Measurements from ENCODE around the gene DOCK3. TPM values are rescaled to one million over a fixed set of nuclear protein-coding genes. Genes with fewer than 3 reads are reported as not detected.

Gene DOCK3
- total RNA-seq, 1 experiment from 2014 or later = 0.15 TPM

- BruUV-seq (replicated peaks) = no TSS peak
- H3K79me2 ChIP-seq (ENCODE audit: low read length) = no peaks in the 10 kb centered on the region
- H4K20me1 ChIP-seq (ENCODE audit: low read length) = no peaks in the 10 kb centered on the region
- H3K9ac ChIP-seq (ENCODE audit: low read length) = no peak overlapping the region
- no peak overlapping the region for H3K4me2 ChIP-seq (ENCODE audit: low read length)
- H3K27ac ChIP-seq (ENCODE audit: low read length) = no peak overlapping the region
- TF ChIP-seq EZH2phosphoT487 (IDR thresholded peaks at IDR 0.05; ENCODE audit: borderline replicate concordance, low read length) = no peak
- TF ChIP-seq EZH2 (IDR thresholded peaks at IDR 0.05; ENCODE audit: low read length, unreplicated experiment) = no peak
- no peak for TF ChIP-seq CTCF (conservative IDR thresholded peaks at IDR 0.05; ENCODE audit: low read depth, low read length)
- no peak for DNase-seq
- ChIA-PET POLR2A (ENCODE audit: unreplicated experiment) (no interaction called here), CTCF (no interaction called here)
- peaks cover 9% of the 10 kb centered on the region for H3K27me3 ChIP-seq (ENCODE audit: low read length)
- no peak overlapping the region for H2AFZ ChIP-seq (ENCODE audit: low read length)
- H3K4me1 ChIP-seq (ENCODE audit: insufficient read depth, low read length) = no peaks in the 10 kb centered on the region
- no peak overlapping the region for H3K4me3 ChIP-seq (ENCODE audit: low read length)
- H3K36me3 ChIP-seq (ENCODE audit: low read depth, low read length) = no peaks in the 10 kb centered on the region
- no peak for ATAC-seq
- no peaks in the 10 kb centered on the region for H3K9me2 ChIP-seq (replicated peaks; ENCODE audit: low read length)
- no peaks in the 10 kb centered on the region for H3F3A ChIP-seq (ENCODE audit: low read length, unreplicated experiment)
- H3K9me3 ChIP-seq (ENCODE audit: low read length) = no peaks in the 10 kb centered on the region
- intact Hi-C loops (cut with micrococcal nuclease) = loop anchor here (5.0 kb wide), 2 partner anchors 567 to 697 kb away; no protein-coding TSS in a partner anchor
Measured at GRCh38 chr3:51374456-51374855, 699.7 kb downstream of the DOCK3 start.

GRCh38 chr3:51375136-51375535 lies 700.4 kb downstream of the DOCK3 start:
- Histone ChIP-seq H3K27me3 (ENCODE audit: low read length) (peaks cover 2% of the 10 kb centered on the region; the same call in 1 of the 2 replicates), H3K79me2 (ENCODE audit: low read length) (no peaks in the 10 kb centered on the region), H3K4me3 (ENCODE audit: low read length) (no peak overlapping the region), H3K9me3 (ENCODE audit: low read length) (no peaks in the 10 kb centered on the region), H4K20me1 (ENCODE audit: low read length) (no peaks in the 10 kb centered on the region), H3K9ac (ENCODE audit: low read length) (no peak overlapping the region), H3K9me2 (replicated peaks; ENCODE audit: low read length) (no peaks in the 10 kb centered on the region), H3K36me3 (ENCODE audit: low read depth, low read length) (no peaks in the 10 kb centered on the region), H2AFZ (ENCODE audit: low read length) (no peak overlapping the region), H3K27ac (ENCODE audit: low read length) (no peak overlapping the region), H3K4me1 (ENCODE audit: insufficient read depth, low read length) (no peaks in the 10 kb centered on the region), H3F3A (ENCODE audit: low read length, unreplicated experiment) (no peaks in the 10 kb centered on the region), H3K4me2 (ENCODE audit: low read length) (no peak overlapping the region)
- ATAC-seq (no peak), DNase-seq (no peak)
- POLR2A ChIA-PET (ENCODE audit: unreplicated experiment) = no interaction called here
- TF ChIP-seq CTCF (conservative IDR thresholded peaks at IDR 0.05; ENCODE audit: low read depth, low read length) = no peak
- no peak for TF ChIP-seq EZH2phosphoT487 (IDR thresholded peaks at IDR 0.05; ENCODE audit: borderline replicate concordance, low read length)
- TF ChIP-seq EZH2 (IDR thresholded peaks at IDR 0.05; ENCODE audit: low read length, unreplicated experiment) = no peak
- CTCF ChIA-PET = no interaction called here
- intact Hi-C loops (cut with micrococcal nuclease) = no loop called here
- no TSS peak for BruUV-seq (replicated peaks)

GRCh38 chr3:51375571-51375970 lies 700.8 kb downstream of the DOCK3 start:
- ChIA-PET CTCF (no interaction called here), POLR2A (ENCODE audit: unreplicated experiment) (no interaction called here)
- H3K4me1 ChIP-seq (ENCODE audit: insufficient read depth, low read length) = no peaks in the 10 kb centered on the region
- H3K36me3 ChIP-seq (ENCODE audit: low read depth, low read length) = no peaks in the 10 kb centered on the region
- no peaks in the 10 kb centered on the region for H3K9me3 ChIP-seq (ENCODE audit: low read length)
- no peak for TF ChIP-seq CTCF (conservative IDR thresholded peaks at IDR 0.05; ENCODE audit: low read depth, low read length)
- TF ChIP-seq EZH2 (IDR thresholded peaks at IDR 0.05; ENCODE audit: low read length, unreplicated experiment) = no peak
- TF ChIP-seq EZH2phosphoT487 (IDR thresholded peaks at IDR 0.05; ENCODE audit: borderline replicate concordance, low read length) = no peak
- H4K20me1 ChIP-seq (ENCODE audit: low read length) = no peaks in the 10 kb centered on the region
- H2AFZ ChIP-seq (ENCODE audit: low read length) = no peak overlapping the region
- ATAC-seq (no peak), DNase-seq (no peak)
- no TSS peak for BruUV-seq (replicated peaks)
- H3F3A ChIP-seq (ENCODE audit: low read length, unreplicated experiment) = no peaks in the 10 kb centered on the region
- H3K27ac ChIP-seq (ENCODE audit: low read length) = no peak overlapping the region
- H3K9me2 ChIP-seq (replicated peaks; ENCODE audit: low read length) = no peaks in the 10 kb centered on the region
- intact Hi-C loops (cut with micrococcal nuclease) = no loop called here
- no peaks in the 10 kb centered on the region for H3K27me3 ChIP-seq (ENCODE audit: low read length)
- H3K79me2 ChIP-seq (ENCODE audit: low read length) = no peaks in the 10 kb centered on the region
- no peak overlapping the region for H3K4me3 ChIP-seq (ENCODE audit: low read length)
- no peak overlapping the region for H3K9ac ChIP-seq (ENCODE audit: low read length)
- no peak overlapping the region for H3K4me2 ChIP-seq (ENCODE audit: low read length)

Data from PC-3 (cell line).